HG02763 (cell line): ENCODE data around the gene TPM4.

Experiments used
- ATAC-seq: cut with Tn5 transposase; IDR thresholded peaks from one replicate; pipeline ENCODE4 v1.9.1; 2021; ENCODE audit warnings: mild to moderate bottlenecking, moderate library complexity; ENCODE audit not compliant: unreplicated experiment

TPM4 gene

DNA sequence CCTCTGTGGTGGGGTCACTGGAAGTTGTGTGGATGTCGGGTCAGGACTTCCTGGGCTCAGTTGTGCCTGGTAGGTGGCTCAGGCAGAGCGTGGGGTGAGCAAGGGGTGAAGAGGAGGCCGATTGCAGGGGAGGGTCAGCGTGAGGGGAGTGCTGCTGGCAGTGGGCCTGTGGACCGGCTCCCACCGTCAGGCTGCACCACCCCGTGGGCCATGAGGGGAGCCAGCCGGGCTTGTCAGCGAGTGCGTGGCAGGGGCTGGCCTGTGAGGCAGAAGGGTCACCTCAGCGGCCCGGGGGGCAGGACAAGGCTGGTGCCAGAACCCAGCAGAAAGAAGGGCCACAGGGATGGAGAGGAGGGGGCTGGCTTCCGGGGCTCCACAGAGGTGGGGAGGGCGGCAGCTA, 48.7 kb downstream of the TPM4 start:
- ATAC-seq, result no peak

DNA sequence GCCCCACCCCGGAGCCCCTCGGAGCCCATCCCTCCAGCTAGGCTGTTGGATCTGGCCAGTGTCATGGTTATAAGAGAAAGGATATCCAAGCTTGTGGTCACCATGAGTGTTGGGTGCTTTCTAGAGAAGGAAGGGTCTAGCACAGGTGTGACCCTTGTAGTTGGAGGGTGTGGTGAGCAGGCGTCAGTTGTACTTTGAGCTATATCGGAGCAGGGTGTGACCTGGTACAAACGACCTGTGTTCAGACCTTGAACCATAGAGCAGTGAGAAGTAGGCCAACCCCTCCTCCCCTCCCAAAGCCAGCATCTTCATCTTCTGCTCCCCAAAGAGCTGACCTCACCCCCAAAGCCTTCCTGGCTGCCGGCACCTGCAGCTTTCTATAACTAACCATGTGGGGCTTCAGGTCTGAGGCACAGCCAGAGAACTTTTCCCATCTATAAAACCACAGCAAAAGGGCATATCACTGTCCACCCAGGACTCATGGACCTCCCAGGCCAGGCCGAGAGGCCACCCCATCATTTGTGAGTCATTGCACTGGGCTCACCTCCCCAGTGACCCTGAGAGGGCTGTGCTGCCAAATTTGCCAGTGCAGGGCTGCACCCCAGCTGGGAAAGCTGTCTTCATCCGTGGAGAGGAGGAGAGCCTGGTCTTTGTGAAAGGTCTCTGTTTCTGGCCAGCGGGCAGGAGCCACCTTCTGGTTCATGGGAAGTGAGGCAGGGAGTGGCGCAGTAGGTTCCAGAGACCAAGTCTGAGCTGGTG, 49.6 kb downstream of the TPM4 start:
- ATAC-seq, result no peak

DNA sequence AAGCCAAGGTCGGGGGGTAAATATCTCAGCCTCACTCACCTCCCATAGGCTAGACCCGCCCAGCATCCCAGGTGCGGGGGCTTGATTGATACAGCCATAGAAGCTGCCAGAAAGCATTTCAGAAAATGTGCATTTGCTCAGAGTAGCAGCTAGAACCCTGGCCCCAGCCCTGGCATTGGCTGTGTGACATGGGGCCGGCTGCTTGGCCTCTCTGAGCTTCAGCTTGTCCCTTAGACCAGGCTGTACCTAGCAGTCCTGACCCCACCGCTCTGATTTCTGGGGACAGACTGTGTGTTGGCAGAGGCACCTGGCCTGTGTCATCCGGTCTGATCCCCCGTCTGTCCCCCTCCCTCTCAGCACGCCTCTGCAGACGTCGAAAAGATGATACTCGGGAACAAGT, 50.8 kb downstream of the TPM4 start:
- ATAC-seq, result no peak

DNA sequence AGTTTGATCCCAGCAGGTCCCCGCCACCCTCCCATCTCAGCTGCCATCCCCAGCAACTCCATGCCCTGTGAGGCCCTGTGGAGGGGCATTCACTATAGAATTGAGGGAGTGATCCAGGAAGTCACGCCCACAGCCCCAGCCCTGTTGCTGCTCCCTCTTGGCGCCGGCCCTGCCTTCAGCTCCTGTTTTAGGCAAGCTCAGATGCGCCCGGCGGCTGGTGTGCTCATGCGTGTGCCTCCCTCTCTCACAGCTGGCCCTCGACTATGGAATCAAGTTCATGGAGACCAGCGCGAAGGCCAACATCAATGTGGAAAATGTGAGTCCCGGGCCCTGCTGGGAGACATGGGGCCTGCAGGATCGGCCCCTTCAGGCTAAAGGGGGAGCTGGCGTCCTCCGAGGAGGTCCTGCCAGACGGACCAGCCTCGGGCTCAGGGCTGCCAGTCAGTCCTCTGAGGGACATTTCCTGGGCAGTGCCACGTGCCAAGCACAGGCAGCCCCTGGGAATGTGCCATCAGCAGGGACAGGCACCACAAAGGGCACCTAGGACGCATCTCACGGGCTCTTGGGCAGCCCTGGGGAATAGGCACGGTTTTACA, 51.6 kb downstream of the TPM4 start:
- ATAC-seq, result no peak

DNA sequence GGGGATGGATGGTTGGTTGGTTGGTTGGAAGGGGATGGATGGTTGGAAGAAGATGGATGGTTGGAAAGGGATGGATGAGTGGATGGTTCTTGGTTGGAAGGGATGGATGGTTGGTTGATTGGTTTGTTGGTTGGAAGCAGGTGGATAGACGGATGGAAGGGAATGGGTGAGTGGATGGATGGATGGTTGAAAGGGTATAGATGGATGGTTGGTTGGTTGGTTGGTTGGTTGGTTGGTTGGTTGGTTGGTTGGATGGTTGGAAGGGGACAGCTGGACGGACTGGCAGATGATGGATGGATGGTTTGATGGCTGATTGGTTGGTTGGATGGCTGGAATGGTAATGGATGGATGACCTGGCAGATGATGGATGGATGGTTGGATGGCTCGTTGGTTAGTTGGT, 55.4 kb downstream of the TPM4 start:
- ATAC-seq, result no peak

DNA sequence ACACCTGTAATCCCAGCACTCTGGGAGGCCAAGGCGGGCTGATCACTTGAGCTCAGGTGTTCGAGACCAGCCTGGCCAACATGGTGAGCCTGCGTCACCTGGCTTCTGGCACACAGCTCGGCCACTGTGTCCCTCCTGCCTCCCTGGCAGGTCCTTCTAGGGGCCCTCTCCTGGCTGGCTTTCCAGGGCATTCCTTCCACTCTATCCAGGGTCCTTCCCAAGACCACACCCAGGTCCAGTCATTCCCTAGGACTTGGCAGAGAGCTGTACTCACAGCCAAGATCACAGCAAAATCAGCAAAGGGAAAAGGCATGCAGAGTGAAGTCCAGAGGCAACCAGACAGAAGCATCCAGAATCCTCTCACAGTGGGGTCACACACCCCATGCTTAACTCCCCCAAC, 57.5 kb downstream of the TPM4 start:
- ATAC-seq, result no peak

DNA sequence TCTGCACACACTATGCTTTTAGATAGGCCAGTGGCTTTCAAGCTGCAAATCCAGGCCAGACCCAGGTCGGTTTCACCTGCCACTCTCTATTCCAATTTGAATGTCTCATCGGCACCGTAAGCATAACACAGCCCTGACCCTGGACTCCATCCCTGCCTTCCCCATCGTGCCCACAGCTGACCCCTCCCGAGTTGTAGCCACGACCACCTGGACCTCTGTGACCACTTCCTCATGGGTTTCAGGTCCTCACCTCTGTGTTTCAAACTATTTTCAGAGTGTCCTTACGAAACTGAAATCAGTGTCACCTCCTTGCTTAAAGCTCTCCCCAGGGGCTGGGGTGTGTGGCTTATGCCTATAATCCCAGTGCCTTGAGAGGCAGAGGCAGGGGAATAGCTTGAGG, 58.2 kb downstream of the TPM4 start:
- no peak for ATAC-seq

DNA sequence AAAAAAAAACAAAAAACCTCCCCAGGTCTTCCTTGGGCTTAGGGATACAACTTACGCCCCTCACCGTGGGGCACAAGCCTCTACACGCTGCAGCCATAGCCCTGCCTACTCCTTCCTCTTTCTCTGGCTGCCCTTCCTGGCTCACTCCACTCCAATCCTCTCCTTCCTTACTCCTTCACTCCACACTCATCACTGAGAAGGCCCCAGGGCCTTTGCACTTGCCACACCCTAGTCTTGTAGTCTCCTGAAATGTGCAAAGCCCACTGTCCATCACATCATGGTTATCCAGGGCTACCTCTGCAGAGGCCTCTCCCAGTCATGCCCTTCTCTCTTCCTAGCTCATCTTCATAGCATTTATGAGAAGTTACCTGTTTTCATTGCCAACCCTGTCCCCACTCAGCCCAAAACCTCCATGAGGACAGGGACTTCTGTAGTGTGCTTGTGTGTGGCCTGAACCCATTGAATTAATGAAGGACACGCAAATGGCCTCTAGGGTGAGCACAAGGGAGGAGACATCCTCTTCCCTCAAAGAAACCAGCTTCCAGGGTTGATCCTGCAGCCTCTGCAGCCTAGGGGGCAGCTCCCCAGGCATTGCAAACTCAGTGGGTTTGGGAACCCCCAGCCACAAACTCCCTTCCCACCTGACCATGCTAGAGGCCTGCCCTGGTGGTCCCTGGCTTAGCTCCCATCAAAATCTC, 59.3 kb downstream of the TPM4 start:
- no peak for ATAC-seq

DNA sequence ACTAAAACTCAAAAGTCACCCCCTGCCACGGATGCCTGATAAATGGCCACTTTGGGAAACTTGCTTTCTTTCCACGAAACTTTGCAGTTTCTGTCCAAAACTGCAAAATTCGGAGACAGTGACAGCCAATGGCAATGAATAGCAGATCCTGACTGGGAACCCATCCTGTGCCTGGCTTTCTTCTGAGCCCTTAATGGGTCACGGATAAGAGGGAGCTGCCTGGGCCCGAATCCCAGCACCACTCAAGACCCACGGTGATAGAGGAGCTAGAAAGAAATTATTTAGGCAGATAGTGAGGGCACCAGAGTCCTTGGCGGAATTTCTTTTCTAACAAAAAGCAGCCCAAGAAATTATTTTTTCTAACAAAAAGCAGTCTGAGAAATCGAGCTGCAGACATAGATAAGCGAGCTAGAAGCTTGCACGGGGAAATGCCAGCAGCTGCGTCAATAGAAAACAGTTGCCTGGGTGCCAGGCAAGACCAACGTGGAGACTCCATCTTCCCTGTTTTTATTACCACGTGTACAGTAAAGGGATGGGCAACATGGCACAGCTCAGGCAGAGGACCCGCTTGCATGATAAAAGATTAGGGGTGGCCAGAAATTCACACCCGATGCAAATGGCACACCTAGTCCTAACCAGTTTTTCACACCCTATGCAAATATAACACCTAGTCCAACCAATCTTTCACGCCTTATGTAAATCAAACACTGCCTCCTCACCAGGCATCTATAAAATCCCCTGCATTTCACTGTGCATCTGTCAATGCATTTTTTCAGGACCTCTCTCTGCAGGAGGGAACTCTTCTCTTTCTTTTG, 60.1 kb downstream of the TPM4 start:
- no peak for ATAC-seq

DNA sequence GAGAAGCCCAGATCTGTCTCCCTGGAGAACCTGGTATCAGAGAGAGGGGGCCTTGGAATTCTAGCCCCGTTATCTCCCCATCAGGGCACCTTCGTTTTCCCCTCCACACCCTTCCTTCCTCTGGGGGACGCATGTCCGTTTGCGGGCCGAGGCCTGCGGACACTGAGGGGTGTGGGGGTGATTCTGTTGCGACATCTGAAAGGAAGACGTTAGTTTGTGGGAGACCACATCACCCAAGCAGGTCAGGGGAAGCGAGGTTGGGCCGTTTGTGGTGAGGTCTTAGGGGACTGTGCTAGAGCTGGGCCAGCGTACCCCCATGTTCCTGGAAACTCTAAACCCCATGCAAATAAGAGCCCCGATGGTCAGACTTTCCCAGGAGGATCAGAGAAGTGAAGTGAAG, 63.5 kb downstream of the TPM4 start:
- ATAC-seq, result no peak

DNA sequence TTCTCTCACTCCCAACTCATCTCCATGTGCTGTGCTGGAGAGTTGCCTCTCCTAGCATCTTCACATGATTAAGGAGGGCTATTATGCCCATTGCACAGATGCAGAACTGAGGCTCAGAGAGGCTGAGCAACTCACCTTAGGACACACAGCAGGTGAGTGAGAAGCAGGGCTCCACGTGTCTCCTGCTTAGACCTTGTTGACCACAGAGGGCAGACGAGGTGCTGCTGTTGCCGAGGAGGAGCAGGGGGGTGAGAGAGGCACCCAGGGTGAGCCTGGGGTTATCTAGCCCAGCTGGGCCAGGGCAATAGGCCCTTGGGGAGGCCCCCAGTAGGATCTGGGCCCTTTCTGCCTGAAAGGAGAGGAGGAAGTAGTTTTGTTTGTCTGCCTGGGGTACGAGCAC, 64.7 kb downstream of the TPM4 start:
- ATAC-seq, result peak; percentile 43

DNA sequence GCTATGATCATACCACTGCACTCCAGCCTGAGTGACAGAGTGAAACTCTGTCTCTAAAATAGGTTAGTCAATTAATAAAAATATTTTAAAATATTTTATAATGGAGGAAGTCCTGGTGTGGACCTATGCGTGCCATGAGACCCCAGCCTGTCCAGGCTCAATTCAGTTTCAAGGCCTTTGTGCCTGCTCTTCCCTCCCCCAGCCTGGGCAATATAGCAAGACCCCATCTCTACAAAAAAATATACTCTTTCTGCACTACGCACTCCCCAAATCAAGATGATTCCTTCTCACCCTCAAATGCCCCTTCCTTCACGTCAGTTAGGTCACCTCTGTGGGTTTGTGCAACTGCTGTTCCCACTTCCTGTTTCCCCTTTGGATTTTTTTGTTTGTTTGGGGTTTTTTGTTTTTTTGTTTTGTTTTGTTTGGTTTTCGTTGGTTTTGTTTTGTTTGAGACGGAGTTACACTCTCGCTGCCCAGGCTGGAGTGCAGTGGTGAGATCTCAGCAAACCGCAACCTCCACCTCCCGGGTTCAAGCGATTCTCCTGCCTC, 65.8 kb downstream of the TPM4 start:
- no peak for ATAC-seq

DNA sequence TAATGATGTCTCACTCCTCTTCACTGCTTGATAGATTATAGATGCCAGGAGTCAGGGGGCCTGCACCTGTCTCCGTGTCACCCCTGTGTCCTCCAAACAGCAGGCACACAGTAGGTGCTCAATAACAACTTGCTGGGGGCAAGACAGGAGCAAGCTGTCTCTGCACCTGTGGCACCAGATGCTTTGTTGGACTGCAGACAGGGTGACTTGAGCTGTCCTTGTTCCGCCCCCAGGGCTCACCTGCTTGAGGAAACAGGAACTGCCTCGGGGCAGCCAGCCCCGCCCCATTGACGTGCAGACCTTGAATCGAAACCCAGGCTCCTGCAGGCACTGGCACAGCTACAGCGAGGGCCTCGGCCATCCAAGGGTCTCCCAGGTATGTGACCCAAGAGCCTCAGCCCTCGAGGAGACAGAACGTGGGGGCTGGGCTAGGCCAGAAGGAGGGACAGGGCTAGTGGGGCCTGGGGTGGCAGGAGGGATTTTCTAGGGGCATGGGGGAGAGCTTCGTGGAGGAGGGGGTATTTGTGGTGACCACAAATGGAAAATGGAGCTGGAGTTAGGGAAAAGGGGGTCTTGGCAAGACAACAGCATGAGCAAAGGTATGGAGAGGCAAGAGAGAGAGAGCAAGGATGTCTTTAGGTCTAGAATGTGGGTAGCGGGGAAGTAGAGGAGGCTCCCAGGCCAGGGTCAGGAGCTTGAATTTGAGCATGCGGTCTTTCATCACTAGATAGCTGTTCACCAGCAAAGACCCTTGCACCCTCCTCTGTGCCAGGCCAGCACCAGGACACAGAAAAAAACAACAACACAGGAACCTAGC, 67.3 kb downstream of the TPM4 start, which contains the start of gene HSH2D:
HSH2D (plus strand) TSS at position 287 of the 817 bp plus-strand sequence. CDS start 5,066 bp downstream, outside the sequence.
- peak; percentile 49 for ATAC-seq

DNA sequence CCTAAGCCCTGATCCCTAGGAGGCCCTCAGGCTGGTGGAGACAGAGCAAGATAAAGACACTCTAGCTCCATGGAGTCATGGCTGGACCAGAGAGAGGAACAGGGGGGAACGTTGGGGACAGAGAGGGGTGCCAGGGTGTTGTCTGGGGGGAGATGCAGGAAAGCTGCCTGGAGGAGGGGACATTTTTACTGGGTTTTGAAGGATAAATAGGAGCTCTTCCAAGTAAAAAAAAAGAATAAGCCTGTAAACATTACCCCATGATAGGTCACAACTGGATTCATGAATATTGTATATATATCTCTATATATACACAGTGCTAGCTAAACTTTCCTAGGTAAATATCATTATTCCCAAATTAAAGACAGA, 67.9 kb downstream of the TPM4 start:
- ATAC-seq, result no peak

DNA sequence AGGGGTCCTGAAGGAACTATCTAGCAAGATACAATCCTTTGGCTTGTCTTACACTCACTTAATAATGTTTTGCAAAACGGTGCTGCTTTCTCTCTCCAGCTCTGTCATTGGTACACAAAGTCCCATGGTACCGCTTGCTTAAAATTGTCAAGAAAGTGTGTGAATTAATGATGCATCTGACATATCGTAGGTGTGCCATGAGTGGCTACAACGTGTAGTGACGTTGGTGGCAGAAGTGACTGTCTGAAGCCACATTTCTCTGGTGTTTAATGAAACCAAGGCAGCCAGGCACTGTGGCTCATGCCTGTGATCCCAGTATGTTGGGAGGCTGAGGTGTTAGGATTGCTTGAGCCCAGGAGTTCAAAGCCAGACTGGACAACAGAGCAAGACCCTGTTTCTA, 69.8 kb downstream of the TPM4 start:
- ATAC-seq, result no peak

DNA sequence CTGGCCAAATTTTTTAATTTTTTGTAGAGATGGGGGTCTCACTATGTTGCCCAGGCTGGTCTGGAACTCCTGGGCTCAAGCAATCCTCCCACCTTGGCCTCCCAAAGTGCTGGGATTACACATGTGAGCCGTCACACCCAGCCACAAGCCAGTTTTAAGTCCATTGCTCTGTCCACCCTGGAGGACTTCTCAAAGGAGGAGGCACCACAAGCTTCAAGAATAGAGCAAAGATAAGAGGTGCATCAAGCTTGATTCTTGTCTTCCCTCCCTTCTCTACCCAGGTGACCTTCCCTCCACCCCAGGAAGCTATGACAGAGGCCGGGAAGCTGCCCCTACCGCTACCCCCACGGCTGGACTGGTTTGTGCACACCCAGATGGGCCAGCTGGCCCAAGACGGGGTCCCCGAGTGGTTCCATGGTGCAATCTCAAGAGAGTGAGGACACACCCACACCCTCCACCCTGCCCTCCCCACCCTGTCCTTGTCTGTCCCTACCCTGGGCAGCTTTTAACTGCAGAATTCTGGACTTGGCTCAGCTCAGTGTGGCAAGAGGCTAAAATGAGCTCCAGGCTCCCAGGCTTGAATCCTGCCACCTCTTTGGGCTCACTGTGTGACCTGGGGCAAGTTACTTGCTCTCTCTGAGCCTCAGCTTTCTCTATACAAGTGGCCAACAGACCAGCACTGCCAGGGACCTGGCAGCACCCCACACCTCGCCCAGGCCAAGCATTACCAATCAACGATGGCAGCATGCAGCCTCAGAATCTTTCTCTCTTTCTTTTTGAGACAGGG, 72.3 kb downstream of the TPM4 start:
- ATAC-seq, result no peak
